H1 (cell line): ENCODE data around the gene ANKRD31. TPM values are rescaled to one million over a fixed set of nuclear protein-coding genes. Genes with fewer than 3 reads are reported as not detected.
"Not testable (repeated sequence)": the region's sequence is repeated elsewhere in the genome, so short reads cannot be mapped to it uniquely, and the experiment has no call there.

Experiments
- CTCF ChIA-PET: fragments of 300-600 bp; sonication (Branson Sonifier 250); formaldehyde crosslinking; loops from one replicate; lab custom pipeline; 2021; ENCODE audit not compliant: partially characterized antibody; lab: Charles Lee
- POLR2A ChIA-PET: fragments of 300-600 bp; sonication (Branson Sonifier 250); formaldehyde crosslinking; loops from one replicate; lab custom pipeline; 2021; ENCODE audit warnings: inconsistent platforms; ENCODE audit not compliant: partially characterized antibody; lab: Charles Lee
- DNase-seq, 2 experiments: peaks; one replicate each; pipeline versions ENCODE4 v3.0.0 to v3.0.0-alpha.2; 2010 to 2022; ENCODE audit warnings: low spot score in 2 of 2, low read depth in 1 of 2, mixed read lengths in 1 of 2
- FAIRE-seq: peaks from 2 replicates; lab custom pipeline; 2011; peaks lifted over from hg19 to GRCh38; lab: Jason Lieb, UNC
- H2AFZ ChIP-seq: 2 replicates; pipeline ENCODE4 v1.8.1; 2012; ENCODE audit warnings: low read length, inconsistent platforms
- H2AK5ac ChIP-seq: 2 replicates; pipeline ENCODE4 v1.6.1; 2013; ENCODE audit warnings: low read depth, low read length
- H2BK120ac ChIP-seq: replicated peaks from 2 replicates; pipeline ENCODE3; 2013; ENCODE audit warnings: low read depth, low read length, inconsistent platforms
- H2BK12ac ChIP-seq: 2 replicates; pipeline ENCODE4 v1.6.1; 2013; ENCODE audit warnings: low read depth, low read length
- H2BK15ac ChIP-seq: 2 replicates; pipeline ENCODE4 v1.6.1; 2013; ENCODE audit warnings: low read length
- H2BK20ac ChIP-seq: 2 replicates; pipeline ENCODE4 v1.6.1; 2013; ENCODE audit warnings: low read length
- H2BK5ac ChIP-seq: 2 replicates; pipeline ENCODE4 v1.6.1; 2013; ENCODE audit warnings: low read depth, low read length
- H3K14ac ChIP-seq: 2 replicates; pipeline ENCODE4 v1.6.1; 2013; ENCODE audit warnings: inconsistent platforms; ENCODE audit not compliant: insufficient read length
- H3K18ac ChIP-seq: 2 replicates; pipeline ENCODE4 v1.6.1; 2013; ENCODE audit warnings: low read length; ENCODE audit errors: extremely low read depth
- H3K23ac ChIP-seq: 2 replicates; pipeline ENCODE4 v1.6.1; 2013; ENCODE audit warnings: inconsistent platforms; ENCODE audit not compliant: insufficient read length
- H3K23me2 ChIP-seq: 2 replicates; pipeline ENCODE4 v1.6.1; 2013; ENCODE audit warnings: low read depth, low read length
- H3K27ac ChIP-seq: 2 replicates; pipeline ENCODE4 v1.6.1; 2011; ENCODE audit warnings: low read depth, low read length, inconsistent platforms
- H3K27me3 ChIP-seq, 4 experiments: replicated peaks in 1 of 4; 1 replicate in 1 of 4; 2 replicates in 3 of 4; pipeline versions ENCODE4 v1.6.1 to v1.8.1; 2011 to 2013; ENCODE audit warnings: low read length in 3 of 4, mild to moderate bottlenecking in 3 of 4, inconsistent platforms in 2 of 4, mixed read lengths in 2 of 4, moderate library complexity in 1 of 4; ENCODE audit not compliant: control insufficient read depth in 3 of 4, insufficient read depth in 3 of 4; ENCODE audit errors: extremely low read depth in 1 of 4
- H3K36me3 ChIP-seq, 4 experiments: 2 replicates each; pipeline versions ENCODE4 v1.6.1 to v1.8.1; 2011 to 2013; ENCODE audit warnings: mild to moderate bottlenecking in 4 of 4, low read length in 3 of 4, moderate library complexity in 2 of 4, control low read depth in 1 of 4, inconsistent platforms in 1 of 4; ENCODE audit not compliant: insufficient read depth in 4 of 4, control insufficient read depth in 2 of 4
- H3K4ac ChIP-seq: replicated peaks from 2 replicates; pipeline ENCODE3; 2013; ENCODE audit warnings: low read length, low read depth, mixed read lengths, inconsistent platforms; ENCODE audit not compliant: insufficient read length
- H3K4me1 ChIP-seq, 4 experiments: replicated peaks in 1 of 4; 1 replicate in 1 of 4; 2 replicates in 3 of 4; pipeline versions ENCODE4 v1.6.1 to v1.8.1; 2011 to 2013; ENCODE audit warnings: low read length in 3 of 4, inconsistent platforms in 2 of 4, mixed read lengths in 1 of 4; ENCODE audit not compliant: insufficient read depth in 4 of 4, control insufficient read depth in 3 of 4
- H3K4me2 ChIP-seq, 2 experiments: 2 replicates each; pipeline versions ENCODE4 v1.6.1 to v1.8.1; 2011 to 2013; ENCODE audit warnings: low read depth in 2 of 2, low read length in 2 of 2, control low read depth in 1 of 2, inconsistent platforms in 1 of 2, mild to moderate bottlenecking in 1 of 2; ENCODE audit not compliant: insufficient read depth in 1 of 2
- H3K4me3 ChIP-seq, 4 experiments: fragments of 200-600, 300-600 bp in 1 of 4; sonication (generic), shearing (Covaris generic), sonication (Bioruptor Twin) in 1 of 4; 2 replicates each; pipeline versions ENCODE4 v1.5.1 to v1.8.1; 2011 to 2016; ENCODE audit warnings: low read length in 4 of 4, low read depth in 3 of 4, control low read depth in 2 of 4, inconsistent platforms in 2 of 4, mild to moderate bottlenecking in 2 of 4, mixed read lengths in 1 of 4, moderate library complexity in 1 of 4; ENCODE audit not compliant: insufficient read depth in 2 of 4; ENCODE audit errors: extremely low read depth in 1 of 4
- H3K56ac ChIP-seq: replicated peaks from 2 replicates; pipeline ENCODE3; 2013; ENCODE audit warnings: low read depth, mild to moderate bottlenecking, mixed read lengths, low read length, inconsistent platforms; ENCODE audit not compliant: insufficient read length
- H3K79me1 ChIP-seq: 2 replicates; pipeline ENCODE4 v1.6.1; 2013; ENCODE audit warnings: low read depth, low read length, control low read depth
- H3K79me2 ChIP-seq, 2 experiments: 2 replicates each; pipeline versions ENCODE4 v1.6.1 to v1.8.1; 2012 to 2013; ENCODE audit warnings: low read length in 2 of 2, mild to moderate bottlenecking in 2 of 2, inconsistent platforms in 1 of 2; ENCODE audit not compliant: insufficient read depth in 2 of 2, control insufficient read depth in 1 of 2
- H3K9ac ChIP-seq, 4 experiments: replicated peaks in 1 of 4; 1 replicate in 1 of 4; 2 replicates in 3 of 4; pipeline versions ENCODE4 v1.6.1 to v1.8.1; 2011 to 2013; ENCODE audit warnings: low read depth in 3 of 4, low read length in 3 of 4, control low read depth in 2 of 4, mild to moderate bottlenecking in 2 of 4, moderate library complexity in 2 of 4, inconsistent platforms in 1 of 4; ENCODE audit errors: extremely low read depth in 1 of 4
- H3K9me3 ChIP-seq, 2 experiments: 2 replicates each; pipeline versions ENCODE4 v1.6.1 to v1.8.1; 2012 to 2013; ENCODE audit warnings: mild to moderate bottlenecking in 2 of 2, moderate library complexity in 2 of 2, control low read depth in 1 of 2, inconsistent platforms in 1 of 2, low read depth in 1 of 2, low read length in 1 of 2, mixed read lengths in 1 of 2; ENCODE audit not compliant: insufficient read depth in 2 of 2
- H4K20me1 ChIP-seq, 2 experiments: replicated peaks in 1 of 2; 2 replicates each; pipeline versions ENCODE3 to v1.8.1; 2011 to 2013; ENCODE audit warnings: inconsistent platforms in 2 of 2, low read length in 2 of 2, mild to moderate bottlenecking in 1 of 2; ENCODE audit not compliant: insufficient read depth in 2 of 2, control insufficient read depth in 1 of 2
- H4K5ac ChIP-seq: 2 replicates; pipeline ENCODE4 v1.6.1; 2013; ENCODE audit warnings: low read length, low read depth, mixed read lengths, inconsistent platforms; ENCODE audit not compliant: insufficient read length
- H4K8ac ChIP-seq: 2 replicates; pipeline ENCODE4 v1.8.0; 2013; ENCODE audit warnings: mild to moderate bottlenecking, moderate library complexity, low read length, inconsistent platforms; ENCODE audit not compliant: insufficient read depth; ENCODE audit errors: extremely low read depth
- H4K91ac ChIP-seq: replicated peaks from 2 replicates; pipeline ENCODE3; 2013; ENCODE audit warnings: low read length, mixed read lengths, inconsistent platforms; ENCODE audit not compliant: insufficient read length
- TCF12 ChIP-seq: IDR thresholded peaks from 2 replicates; pipeline ENCODE4 v1.6.1; 2011; ENCODE audit warnings: low read depth, mild to moderate bottlenecking, low read length
- WGBS, 2 experiments: shearing (Covaris generic) in 1 of 2; methylation state at CpG; one replicate each; pipeline versions ENCODE4 v1.1.6 to v1.1.7; 2013 to 2015; ENCODE audit warnings: low lambda C conversion rate in 2 of 2, mixed read lengths in 2 of 2, inconsistent platforms in 1 of 2, low coverage in 1 of 2, missing lambda C conversion rate in 1 of 2; ENCODE audit not compliant: insufficient replicate concordance in 2 of 2, insufficient coverage in 1 of 2, insufficient read length in 1 of 2; ENCODE audit errors: extremely low coverage in 1 of 2, missing lambda C conversion rate in 1 of 2; 5-methylcytosine and 5-hydroxymethylcytosine counted together
- polyA plus RNA-seq, 7 experiments: library from polyadenylated mRNA; depleted of rRNA in 3 of 7; stranded (reverse) in 5 of 7; unstranded in 2 of 7; fragments of >200 nt in 5 of 7; fragments of 200-250 nt in 2 of 7; gene quantifications; 1 replicate in 5 of 7; 2 replicates in 1 of 7; 4 replicates in 1 of 7; pipeline versions ENCODE4 v1.2.1 to v1.2.3, GENCODE V29; 2011 to 2013; ENCODE audit warnings: missing spikeins in 2 of 7, mixed read lengths in 2 of 7
- total RNA-seq: library from RNA; stranded (reverse); fragmentation: NEBNext Ultra II Directional; extraction: Animal tissue kit (Norgen Biotek cat#: 25700); gene quantifications from 2 replicates; pipeline ENCODE4 v1.2.1, GENCODE V29; 2021

ANKRD31 gene
- total and polyA plus RNA-seq, 2 of the 8 experiments (the other 6 are each of a cell fraction or from before 2014, with no cell fraction given): 0.05 to 0.06 TPM

DNA sequence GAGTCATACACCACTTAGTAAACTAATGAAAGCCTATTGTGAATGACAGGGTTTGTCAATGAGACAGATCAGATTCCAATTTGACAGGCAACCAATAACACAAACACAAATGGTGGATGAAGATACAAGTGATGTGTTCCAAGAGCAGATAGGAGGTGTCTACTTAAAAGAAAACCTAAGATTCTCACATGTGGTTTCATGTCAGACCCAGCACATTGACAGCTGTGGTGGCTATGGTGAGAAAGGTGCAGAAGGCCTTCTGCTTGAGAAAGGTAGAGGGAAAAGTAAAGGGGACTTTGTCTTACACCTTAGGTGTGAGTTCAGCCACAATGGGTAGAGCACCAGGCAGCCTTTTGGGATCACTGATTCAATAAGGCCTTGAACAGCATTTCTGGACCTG lies 11.2 kb downstream of the ANKRD31 start:
- H2BK20ac ChIP-seq: no peak overlapping the region
- no peak overlapping the region for H4K8ac ChIP-seq
- H3K9ac ChIP-seq: no peak overlapping the region
- no peaks in the 10 kb centered on the region for H3K79me1 ChIP-seq
- H3K4ac ChIP-seq: no peak overlapping the region
- no peak overlapping the region for H3K4me2 ChIP-seq
- no peak overlapping the region for H2AK5ac ChIP-seq
- H3K36me3 ChIP-seq: no peaks in the 10 kb centered on the region
- H3K27ac ChIP-seq: no peak overlapping the region
- H4K91ac ChIP-seq: no peak overlapping the region
- no peak for FAIRE-seq
- H3K56ac ChIP-seq: no peak overlapping the region
- H2BK120ac ChIP-seq: no peak overlapping the region
- no peaks in the 10 kb centered on the region for H3K9me3 ChIP-seq
- H3K23me2 ChIP-seq: no peaks in the 10 kb centered on the region
- CTCF ChIA-PET: interaction anchor here (0.9 to 1.3 kb wide), 3 partner anchors 11 to 40 kb away, joined by 3 to 5 read pairs (median 3); partner anchors contain the start of gene ANKRD31
- no peak overlapping the region for H2BK12ac ChIP-seq
- H3K18ac ChIP-seq: no peak overlapping the region
- H3K23ac ChIP-seq: no peak overlapping the region
- no peaks in the 10 kb centered on the region for H3K79me2 ChIP-seq
- TF ChIP-seq TCF12: no peak
- no peak overlapping the region for H4K5ac ChIP-seq
- H3K27me3 ChIP-seq: no peaks in the 10 kb centered on the region
- POLR2A ChIA-PET: no interaction called here
- H3K4me3 ChIP-seq: no peak overlapping the region
- H4K20me1 ChIP-seq: no peaks in the 10 kb centered on the region
- no peak for DNase-seq
- no peak overlapping the region for H2AFZ ChIP-seq
- H2BK5ac ChIP-seq: no peak overlapping the region
- H3K14ac ChIP-seq: no peak overlapping the region
- H3K4me1 ChIP-seq: no peaks in the 10 kb centered on the region
- H2BK15ac ChIP-seq: no peak overlapping the region

- H3K4me2 ChIP-seq: not testable (repeated sequence)
Observed at GRCh38 chr5:75220787-75221186, 15.9 kb downstream of the ANKRD31 start.

More at GRCh38 chr5:75220787-75221186, 15.9 kb downstream of the ANKRD31 start:
- H3K79me1 ChIP-seq, H4K8ac ChIP-seq, H2BK12ac ChIP-seq, H2BK5ac ChIP-seq, H3K27ac ChIP-seq, H3K23me2 ChIP-seq, H4K20me1 ChIP-seq, H3K23ac ChIP-seq, H3K56ac ChIP-seq, H3K36me3 ChIP-seq, H3K4ac ChIP-seq, H3K4me1 ChIP-seq, H3K9me3 ChIP-seq, H3K9ac ChIP-seq, H4K91ac ChIP-seq, FAIRE-seq, DNase-seq, H2AFZ ChIP-seq, H2AK5ac ChIP-seq, POLR2A ChIA-PET, H3K27me3 ChIP-seq, CTCF ChIA-PET, H2BK20ac ChIP-seq, H3K4me3 ChIP-seq, H3K18ac ChIP-seq, H3K14ac ChIP-seq, H3K79me2 ChIP-seq, H2BK120ac ChIP-seq, H2BK15ac ChIP-seq, H4K5ac ChIP-seq: not testable (repeated sequence)
- WGBS, 2 experiments: 93% methylated on average over 2 of the region's 2 CpGs; no CpG with 5 or more reads in 1 of the 2 experiments
